GM10266 (cell line): ENCODE data around the gene STXBP5L.
"Not testable (repeated sequence)": the region's sequence is repeated elsewhere in the genome, so short reads cannot be mapped to it uniquely, and the experiment has no call there.

Source experiments
- DNase-seq: peaks from one replicate; pipeline ENCODE4 v3.0.0; 2012; ENCODE audit errors: extremely low spot score
- TF ChIP-seq, protein P1 (sequence below): IDR thresholded peaks from 2 replicates; pipeline ENCODE4 v1.5.1; 2012; ENCODE audit warnings: mild to moderate bottlenecking, low read depth; ENCODE audit not compliant: control insufficient read depth, insufficient read depth; ENCODE audit errors: missing control alignments

Gene STXBP5L

DNA sequence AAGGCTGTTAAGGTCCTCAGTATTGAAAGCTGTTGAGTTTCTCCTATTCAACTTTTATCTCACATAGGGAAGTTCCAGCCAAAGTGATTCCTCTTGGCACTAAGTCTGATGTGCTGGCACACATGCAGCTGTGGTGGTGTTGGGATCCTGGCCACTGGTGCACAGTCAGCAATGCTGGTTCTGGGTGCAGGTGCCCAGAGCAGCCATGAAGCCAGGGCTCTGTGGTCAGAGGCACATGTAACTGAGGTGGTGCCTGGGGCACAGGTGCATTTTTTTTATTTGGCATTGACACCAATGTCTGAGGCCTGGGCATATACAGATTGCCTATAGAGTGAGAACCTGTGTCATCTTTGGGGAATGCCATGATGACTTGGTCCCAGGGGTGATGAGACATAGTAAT, 366.4 kb downstream of the STXBP5L start:
- TF ChIP-seq, protein P1, sequence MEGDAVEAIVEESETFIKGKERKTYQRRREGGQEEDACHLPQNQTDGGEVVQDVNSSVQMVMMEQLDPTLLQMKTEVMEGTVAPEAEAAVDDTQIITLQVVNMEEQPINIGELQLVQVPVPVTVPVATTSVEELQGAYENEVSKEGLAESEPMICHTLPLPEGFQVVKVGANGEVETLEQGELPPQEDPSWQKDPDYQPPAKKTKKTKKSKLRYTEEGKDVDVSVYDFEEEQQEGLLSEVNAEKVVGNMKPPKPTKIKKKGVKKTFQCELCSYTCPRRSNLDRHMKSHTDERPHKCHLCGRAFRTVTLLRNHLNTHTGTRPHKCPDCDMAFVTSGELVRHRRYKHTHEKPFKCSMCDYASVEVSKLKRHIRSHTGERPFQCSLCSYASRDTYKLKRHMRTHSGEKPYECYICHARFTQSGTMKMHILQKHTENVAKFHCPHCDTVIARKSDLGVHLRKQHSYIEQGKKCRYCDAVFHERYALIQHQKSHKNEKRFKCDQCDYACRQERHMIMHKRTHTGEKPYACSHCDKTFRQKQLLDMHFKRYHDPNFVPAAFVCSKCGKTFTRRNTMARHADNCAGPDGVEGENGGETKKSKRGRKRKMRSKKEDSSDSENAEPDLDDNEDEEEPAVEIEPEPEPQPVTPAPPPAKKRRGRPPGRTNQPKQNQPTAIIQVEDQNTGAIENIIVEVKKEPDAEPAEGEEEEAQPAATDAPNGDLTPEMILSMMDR, result no peak
- no peak for DNase-seq

DNA sequence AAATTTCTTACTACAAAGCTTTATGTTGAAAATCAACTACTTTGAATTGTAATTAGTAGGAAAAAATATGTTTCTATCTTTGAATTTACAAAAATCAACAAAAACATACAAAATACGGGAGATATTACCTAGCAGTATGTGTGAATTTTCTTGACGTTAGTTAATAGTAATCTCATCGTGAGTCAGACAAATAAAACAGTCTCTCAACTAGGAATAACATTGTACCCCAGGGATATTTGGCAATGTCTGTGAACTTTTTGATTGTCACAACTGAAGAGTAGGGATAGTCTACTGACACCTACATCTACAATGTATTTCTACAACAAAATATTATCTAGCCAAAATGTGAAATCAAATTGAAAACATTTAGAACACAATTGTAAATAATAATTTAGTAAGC, 387.4 kb downstream of the STXBP5L start:
- TF ChIP-seq, protein P1, result no peak
- no peak for DNase-seq

DNA sequence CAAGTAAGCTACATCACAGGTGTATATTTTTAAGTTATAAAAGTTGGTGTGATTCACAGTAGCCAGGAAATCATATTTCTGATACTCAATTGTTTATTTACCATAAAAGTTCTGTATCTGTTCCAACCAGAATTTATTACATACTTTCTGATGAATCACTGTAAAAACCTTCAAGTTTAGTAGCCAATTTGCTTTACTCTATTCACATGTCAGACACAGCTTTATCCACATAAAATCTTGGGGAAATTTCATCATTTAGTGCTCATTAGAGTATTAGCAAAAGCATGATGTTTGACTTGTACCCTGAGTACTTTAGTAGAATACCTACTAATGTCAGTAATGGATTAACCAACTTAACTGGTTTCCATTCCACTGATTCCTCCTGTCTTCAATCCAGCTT, 388.0 kb downstream of the STXBP5L start:
- TF ChIP-seq, protein P1, result no peak
- no peak for DNase-seq

DNA sequence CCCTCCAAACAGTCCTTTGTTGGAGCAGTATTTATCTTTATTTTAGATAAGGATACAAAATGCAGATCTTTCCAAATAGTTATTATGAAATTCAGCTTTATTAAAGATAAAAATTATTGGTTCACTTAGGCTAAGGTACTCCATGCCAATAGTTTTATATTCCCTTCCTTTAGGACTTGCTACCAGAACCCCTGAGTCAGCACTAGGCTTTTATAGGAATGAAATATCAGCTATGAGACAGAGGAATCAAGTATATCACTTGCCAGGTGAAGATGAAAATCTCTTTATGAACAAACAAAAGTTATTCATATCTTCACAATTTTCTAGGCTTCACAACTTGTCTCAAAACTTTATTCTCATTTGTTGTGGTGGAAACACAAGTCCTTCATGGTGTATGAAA, 416.3 kb downstream of the STXBP5L start:
- DNase-seq, result no peak
- TF ChIP-seq, protein P1, result no peak

DNA sequence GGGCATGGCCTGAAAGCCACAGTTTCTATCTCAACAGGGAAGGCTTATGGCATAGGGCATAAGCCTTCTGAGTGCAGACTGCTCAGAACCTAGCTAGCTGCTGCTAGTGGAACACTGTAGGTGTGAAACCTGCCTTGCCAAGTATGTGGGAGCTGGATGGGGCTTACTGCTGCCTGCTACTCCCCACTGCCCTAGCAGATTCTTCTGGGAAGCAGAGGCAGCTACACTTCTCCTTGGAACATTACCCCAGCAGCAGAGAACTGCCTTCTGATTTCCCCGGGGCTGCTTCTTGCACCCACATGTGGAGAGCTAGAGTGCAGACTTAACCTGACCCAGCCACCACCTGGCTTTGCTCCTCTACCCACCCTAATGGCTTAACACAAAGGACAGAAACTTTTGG, 422.1 kb downstream of the STXBP5L start:
- no peak for DNase-seq
- TF ChIP-seq, protein P1, result no peak

DNA sequence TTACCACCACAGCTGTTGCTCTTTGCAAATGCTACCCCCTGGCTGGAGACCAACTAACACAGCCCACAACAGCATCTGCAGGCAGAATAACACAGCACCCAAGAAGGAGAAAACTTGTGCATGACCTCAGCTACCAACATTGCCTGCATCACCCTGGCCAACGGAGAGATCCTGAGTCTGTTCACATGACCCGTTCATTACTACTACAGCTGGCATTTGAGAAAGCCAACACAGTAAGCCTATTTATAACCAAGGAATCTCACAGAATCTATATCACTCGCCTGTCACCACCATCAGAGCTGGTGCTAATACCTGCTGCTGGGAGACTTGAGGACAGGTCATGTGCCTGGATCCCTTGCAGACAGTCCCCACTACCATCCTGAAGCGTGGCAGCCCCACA, 422.6 kb downstream of the STXBP5L start:
- TF ChIP-seq, protein P1, result no peak
- DNase-seq, result no peak

DNA sequence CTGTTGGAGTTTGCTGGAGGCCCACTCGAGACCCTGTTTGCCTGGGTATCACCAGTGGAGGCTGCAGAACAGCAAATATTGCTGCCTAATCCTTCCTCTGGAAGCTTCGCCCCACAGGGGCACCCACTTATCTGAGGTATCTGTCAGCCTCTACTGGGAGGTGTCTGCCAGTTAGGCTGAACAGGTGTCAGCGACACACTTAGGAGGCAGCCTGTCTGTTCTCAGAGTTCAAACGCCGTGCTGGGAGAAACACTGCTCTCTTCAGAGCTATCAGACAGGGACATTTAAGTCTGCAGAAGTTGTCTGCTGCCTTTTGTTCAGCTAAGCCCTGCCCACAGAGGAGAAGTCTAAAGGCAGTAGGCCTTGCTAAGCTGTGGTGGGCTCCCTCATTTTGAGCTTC, 448.0 kb downstream of the STXBP5L start:
- DNase-seq, result not testable (repeated sequence)

DNA sequence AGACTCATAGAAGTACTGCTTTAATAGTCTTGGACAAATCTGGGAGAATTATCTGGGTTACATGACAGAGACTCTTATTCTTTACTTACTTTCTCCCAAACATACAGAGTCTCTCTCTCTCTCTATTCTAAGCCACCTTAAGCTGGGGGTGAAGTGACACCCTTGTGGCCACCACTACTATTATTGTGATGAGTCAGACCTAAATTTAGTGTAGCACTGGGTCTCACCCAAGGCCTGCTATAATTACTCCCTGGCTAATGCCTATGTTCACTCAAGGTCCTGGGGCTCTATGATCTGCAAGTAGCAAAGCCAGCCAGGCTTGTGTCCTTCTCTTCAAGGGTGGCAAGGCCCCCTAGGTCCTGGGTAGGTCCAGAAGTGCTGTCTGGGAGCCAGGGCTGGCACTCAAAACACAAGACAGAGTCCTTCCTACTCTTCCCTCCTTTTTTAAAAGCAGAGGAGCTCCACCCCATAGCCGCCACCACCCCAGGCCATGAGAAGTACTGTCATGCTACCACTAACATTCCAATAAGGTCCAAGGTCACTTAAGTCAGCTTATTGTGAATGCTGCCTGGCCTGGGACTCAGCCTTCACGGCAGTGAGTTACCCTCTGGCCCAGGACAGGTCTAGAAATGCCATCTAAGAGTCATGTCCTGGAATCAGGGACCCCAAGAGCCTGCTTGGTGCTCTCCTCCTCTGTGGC, 454.2 kb downstream of the STXBP5L start:
- TF ChIP-seq, protein P1, result no peak
- DNase-seq, result no peak

DNA sequence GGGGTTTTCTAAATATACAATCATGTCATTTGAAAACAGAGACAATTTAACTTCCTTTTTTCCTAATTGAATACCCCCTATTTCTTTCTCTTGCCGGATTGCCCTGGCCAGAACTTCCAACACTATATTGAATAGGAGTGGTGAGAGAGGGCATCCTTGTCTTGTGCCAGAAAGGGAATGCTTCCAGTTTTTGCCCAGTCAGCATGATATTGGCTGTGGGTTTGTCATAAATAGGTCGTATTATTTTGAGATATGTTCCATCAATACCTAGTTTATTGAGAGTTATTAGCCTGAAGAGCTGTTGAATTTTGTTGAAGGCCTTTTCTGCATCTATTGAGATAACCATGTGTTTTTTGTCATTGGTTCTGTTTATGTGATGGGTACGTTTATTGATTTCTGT, 480.3 kb downstream of the STXBP5L start:
- not testable (repeated sequence) for DNase-seq

DNA sequence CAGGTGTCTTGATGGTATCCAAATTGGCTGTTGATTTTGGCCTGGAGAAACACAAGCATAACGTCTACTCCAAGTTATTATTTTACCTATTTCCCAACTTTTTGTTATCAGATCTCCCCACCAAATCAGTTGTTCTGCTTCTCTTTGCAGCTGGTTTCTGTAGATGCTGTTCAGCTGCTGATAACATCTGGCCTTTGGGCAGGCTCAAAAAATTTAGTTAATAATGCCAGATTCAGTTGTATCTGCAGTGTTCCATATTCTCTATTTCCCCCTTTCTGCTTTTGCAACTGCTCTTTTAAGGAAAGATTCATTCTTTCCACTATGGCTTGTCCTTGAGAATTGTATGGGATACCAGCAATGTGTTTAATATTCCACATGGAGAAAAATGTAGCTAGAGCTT, 488.0 kb downstream of the STXBP5L start:
- not testable (repeated sequence) for DNase-seq

DNA sequence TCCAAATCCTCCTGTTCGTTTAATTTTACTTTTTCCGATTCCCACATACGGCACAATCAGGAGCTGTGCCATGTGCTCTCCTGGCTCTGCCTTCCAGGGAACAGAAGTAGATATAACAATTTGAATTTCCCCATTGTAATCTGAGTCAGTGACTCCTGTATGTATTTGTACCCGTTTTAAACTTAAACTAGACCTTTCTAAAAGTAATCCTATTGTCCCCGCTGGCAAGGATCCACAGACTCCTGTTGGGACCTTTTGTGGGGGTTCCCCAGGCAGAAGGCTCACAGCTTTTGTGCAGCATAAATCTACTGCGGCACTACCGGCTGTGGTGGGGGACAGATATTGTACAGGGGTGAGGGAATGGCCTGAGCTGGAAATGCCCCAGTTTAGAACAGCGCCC, 490.0 kb downstream of the STXBP5L start:
- not testable (repeated sequence) for DNase-seq
